Caki2 (cell line): Measurements from ENCODE around the gene STK32A. TPM values are rescaled to one million over a fixed set of nuclear protein-coding genes. Genes with fewer than 3 reads are reported as not detected.

ENCODE experiments used
- DNase-seq: peaks from one replicate; pipeline ENCODE4 v3.0.0-alpha.2; 2015; ENCODE audit warnings: low read depth
- in situ Hi-C: cut with HindIII; loops from 2 replicates; pipeline ENCODE4 v1.10.0; 2016; ENCODE audit warnings: low sequenced_read_pairs, low pct_unique_long_range_greater_than_20kb, mixed read lengths
- total RNA-seq: library from RNA; depleted of rRNA; stranded (reverse); fragments of >200 nt; shearing (Covaris generic); gene quantifications from 2 replicates; pipeline ENCODE4 v1.2.3, GENCODE V29; 2014; ENCODE audit warnings: low replicate concordance

Gene STK32A
- total RNA-seq, 1 experiment from 2014 or later: not detected

DNA sequence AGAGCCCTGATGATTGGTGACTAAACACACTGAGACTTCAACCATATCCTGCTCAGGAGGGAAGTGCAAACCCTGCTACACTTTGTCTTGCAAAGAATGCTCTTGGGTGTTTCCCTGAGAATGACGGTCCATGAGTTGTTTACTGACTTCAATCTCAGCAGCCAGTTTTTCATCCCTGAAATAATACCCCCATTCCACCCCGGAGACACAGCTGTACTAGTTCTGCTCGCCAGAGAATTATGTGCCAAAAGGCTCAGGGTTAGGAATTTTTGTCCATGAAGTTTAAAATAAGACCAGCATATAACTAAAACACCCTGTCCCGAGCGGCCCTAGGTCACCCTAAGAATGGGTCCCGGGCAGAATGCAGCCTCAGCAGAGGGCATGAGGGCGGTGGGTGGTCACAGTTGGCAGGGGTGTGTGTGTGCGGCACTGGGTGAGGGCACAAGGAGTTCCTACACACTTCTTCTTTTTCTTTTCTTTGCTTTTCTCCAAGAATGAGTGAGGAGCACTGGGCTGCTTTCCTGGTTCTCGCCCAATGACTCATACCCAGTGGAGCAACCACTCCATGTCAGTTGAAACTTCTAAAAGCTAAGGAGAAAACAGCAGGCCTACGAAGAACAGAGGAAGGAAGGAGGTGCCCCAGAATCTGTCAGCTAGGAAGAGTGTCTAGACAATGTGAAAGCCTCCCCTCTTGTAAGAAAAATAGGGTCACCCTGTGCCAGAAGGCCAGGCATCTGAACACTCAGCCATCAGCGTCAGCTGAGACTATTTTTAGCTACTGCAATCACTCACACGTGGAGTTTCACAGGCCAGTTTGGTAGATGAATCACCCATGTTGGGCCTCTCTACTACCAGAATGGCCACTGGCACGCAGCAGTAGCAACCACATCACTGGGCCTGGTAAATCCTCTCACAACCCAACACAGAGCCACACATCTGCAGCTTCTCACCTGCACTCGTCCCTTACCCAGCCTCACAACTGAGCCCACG lies 169.1 kb downstream of the STK32A start:
- DNase-seq: peak; percentile 85
- in situ Hi-C loops: no loop called here

DNA sequence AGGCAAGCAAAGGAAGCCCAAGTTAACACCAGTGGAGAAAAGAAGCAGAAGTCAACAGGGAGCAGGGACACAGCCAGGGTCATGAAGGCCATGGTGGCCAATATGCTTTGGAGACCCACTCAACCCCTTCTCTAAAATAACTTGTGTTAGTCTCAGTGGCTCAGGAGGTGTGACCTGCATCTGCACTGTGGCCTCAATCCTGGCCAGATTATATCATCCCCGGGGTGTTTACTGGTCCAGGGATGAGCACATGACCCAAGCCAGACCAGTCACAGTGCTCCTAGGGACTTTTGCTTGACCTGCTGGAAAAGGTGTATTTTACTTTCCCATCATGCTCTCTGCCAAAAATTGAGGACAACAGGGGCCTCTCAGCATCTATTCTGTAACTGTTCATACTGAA lies 169.9 kb downstream of the STK32A start:
- in situ Hi-C loops: no loop called here
- DNase-seq: no peak

DNA sequence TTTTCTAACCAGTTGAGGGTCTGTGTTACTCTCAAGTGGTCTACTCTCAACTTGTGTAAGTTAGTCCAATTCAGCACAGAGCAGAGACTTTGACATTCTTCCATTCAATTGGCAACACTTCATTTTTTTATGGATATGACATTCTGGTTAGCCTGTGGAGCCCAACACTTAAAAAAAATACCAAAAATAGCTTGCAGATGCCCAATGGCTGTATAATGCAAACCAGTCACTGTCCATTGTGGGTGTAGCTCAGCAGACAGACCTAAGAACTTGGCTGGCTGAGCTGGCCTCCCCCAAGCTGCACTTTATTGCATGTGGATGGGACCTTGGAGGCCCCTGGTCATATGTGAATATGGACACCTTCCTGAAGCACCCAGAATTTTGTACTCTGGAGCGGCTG lies 171.8 kb downstream of the STK32A start:
- in situ Hi-C loops: no loop called here
- DNase-seq: no peak

DNA sequence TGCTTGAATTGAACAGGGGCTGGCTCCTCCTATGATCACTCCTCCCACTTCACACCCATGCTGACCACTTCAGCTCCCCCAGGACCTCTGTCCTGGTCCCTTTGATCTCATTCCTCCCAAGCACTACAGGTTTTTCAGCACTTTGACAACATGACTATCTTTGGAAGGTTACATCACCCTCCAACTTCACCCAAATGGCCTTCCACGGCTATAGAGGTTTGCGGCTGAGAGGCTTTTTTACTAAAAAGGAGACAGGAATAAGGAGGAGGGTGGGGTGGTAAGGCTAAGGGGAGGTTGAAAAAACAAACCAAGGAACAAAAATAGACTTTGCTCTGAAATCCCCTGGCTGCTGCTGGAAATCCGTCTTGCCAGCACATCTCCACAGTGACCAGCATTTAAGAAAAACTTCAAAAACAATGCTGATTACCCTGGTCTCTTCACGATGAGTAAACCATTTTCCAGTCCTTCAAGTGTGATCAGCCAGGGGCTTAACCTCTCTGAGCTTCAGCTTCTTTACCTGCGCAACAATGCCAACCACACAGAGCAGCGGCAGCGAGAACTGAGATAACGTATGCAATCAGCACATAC lies 172.4 kb downstream of the STK32A start:
- DNase-seq: peak; percentile 19
- in situ Hi-C loops: no loop called here

DNA sequence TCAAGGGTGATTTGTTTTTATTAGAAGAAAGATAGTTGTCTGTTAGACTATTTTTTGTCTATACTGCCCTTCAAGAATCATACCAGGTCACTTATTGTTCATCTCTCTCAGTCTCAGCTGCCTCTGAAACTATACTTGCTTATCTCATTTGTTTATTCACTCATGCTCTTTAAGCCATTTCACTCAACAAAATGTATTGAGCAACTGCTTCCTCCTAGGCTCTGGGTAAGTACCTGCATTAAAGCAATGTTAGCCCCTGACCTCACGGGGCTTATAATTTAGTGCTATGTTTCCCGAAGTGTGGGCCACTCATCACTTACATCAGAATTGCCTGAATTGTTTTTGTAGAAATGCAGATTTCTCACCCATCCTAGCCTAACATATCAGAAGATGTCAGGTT lies 174.2 kb downstream of the STK32A start:
- no peak for DNase-seq
- in situ Hi-C loops: no loop called here

DNA sequence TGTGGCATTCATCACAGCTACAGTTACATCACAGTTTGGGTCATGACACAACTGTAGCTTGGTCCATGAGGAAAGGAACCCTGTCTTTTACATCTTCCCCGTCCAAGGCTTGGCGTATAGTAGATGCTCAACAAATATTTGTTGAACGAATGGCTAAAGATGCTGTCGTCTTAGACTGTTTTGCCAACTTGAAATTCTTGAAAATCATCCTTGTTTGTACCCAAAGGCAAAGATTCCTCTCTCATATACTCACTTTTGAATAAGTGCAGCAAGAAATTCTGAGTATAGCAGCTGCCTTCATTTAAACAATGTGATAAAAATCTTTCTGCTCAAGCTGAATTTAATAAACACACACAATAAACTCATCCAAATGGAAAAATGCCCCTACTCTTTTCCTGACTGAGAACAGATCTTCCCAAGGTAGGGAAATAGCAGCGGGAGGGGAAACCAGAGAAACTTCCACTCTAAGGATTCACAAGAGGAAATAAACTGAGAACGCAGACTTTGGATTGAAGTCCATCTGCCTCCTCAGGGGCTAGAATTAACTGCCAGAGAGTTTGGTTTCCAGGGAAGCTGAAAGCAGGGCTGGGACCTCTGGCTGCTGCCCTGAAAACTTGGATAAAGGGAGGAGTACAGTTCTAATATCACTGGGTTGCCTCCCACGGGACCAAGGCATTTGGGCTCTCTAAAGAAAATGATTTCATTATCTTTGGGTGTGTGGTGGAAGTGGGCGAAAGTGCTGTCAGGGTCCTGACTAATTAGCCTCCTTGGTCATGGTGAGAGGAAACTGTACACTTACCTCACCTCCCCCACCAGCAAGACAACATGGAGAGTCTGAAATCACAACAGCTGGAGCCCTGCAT lies 175.9 kb downstream of the STK32A start:
- in situ Hi-C loops: no loop called here

DNA sequence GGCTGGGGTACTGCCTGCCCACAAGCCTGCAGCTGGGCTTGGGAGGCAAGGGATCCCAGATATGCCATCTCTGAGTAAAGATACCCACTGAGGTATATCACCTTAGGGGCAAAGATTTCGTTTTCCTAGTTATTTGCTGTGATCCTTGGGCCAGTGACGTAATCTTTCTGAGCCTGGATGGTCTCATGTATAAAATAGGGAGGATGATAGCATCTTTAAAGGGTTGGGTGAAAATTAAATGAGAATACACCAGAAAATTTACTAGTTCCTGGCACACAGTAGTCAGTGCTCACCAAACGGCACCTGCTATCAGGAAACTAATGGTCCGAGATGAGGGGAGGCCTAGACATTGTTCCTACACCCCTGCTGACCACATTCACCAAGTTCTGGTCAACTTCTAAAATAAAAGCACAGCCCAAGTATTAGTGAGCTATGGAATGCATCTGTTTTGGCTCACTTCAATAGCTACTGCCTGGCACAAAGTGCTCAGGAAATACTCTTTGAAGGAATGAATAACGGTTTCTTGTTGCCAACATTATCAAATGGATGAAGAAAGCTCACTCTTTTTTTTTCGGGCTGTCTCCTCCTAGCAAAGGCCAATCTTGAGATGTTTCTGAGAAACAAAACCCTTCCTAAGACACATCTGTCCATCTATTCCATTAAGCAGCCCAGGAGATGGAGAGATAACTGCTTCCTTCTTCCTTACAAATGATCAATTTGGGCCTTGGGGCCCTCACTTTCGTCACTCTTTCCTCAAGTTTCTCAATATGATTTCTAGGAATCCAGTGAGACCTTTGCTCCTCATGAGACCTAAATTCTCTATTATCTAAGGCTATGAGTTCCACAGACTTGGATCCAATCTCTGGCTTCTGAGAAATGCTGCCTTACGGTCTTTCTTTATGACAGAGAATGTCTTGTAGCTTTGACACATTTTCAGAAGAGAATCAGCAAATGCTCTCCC lies 176.8 kb downstream of the STK32A start:
- in situ Hi-C loops: no loop called here
- no peak for DNase-seq

More for the DNA sequence above, 175.9 kb downstream of the STK32A start:
- DNase-seq: no peak

DNA sequence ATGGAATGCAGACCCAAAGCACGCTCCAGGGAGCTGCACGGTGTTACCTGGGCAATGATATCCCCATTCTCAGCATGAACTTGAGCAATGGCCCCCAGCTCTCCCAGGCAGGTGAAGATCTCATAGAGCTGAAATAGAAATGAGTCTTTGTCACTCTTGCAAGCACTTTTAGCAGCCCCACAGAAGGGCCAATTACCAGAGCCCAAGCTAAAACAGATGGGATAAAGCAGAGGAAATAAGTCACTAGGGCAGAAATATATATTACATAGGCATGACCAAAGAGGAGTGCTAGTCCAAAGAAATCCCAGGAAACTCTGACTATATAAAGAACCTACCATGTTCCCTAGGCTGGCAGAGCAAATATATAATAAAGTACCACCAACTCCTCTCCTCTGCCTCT lies 177.7 kb downstream of the STK32A start:
- in situ Hi-C loops: no loop called here
- DNase-seq: no peak

DNA sequence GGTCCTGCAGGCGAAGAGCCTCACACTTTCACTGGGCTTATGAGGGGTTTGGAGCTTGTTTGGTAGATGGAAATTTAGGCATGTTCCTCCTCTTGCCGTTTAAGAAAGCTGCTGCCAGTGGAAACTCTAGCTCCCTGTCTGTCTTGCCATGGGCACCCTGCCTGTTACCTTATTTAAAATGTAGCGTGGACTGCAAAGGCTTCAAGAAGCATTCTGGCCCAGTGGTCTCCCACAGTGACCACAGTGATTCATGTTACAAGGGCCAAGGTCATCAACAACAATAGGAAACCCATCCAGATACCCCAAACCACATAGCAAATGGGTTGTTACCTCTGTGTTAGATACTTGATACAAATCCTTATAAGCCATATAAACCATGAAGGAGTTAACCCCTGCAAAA lies 178.4 kb downstream of the STK32A start:
- no peak for DNase-seq
- in situ Hi-C loops: no loop called here

DNA sequence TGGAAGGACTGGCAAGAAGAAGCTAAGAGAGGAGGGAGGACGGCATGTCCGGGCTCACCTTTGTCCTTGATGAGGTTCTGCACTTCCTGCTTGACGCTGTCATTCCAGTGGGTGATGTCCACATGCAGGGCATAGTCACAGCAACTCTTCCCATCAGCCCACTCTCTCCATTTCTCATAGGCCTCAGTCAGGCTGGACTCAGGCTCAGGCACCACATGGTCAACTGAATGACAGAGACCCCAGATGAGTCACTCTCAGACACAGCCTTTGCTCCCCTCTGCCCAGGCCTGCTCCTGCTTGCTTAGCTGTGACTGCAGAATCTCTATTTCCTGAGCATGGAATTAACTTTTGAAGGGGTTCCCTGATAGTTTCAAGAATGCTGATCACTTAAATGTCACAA lies 180.8 kb downstream of the STK32A start:
- in situ Hi-C loops: no loop called here
- no peak for DNase-seq

DNA sequence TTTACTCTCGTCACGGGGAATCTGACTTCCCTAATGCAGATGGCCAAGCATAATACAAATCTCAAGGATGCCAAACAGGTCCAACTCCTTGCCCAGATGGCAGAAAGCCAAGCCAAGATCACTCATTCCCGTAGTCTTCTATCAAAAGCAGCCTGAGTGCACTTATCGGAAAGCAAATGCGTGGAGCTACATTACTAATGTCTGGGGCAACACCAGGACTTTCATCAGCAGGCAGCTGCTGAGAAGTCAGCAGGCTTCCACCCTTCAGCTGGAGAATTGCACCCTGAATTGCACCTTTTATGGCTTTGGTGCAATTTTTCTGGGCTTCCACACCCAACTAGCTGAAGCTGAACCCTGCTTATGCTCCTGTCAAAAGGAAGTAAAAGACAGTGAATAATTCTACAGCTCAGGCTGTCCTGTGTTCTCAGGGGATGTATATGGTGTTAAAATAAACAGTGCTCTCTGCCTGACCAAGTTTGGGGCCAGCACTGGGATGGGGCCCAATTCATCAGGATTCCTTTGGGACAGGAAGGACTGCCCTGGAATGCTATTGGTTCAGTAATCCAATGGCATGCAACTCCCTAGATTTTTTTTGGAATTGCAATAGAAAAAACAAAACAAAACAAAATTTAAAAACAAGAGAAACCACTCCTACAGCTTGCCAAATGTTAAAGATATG lies 182.4 kb downstream of the STK32A start:
- in situ Hi-C loops: no loop called here
- no peak for DNase-seq

DNA sequence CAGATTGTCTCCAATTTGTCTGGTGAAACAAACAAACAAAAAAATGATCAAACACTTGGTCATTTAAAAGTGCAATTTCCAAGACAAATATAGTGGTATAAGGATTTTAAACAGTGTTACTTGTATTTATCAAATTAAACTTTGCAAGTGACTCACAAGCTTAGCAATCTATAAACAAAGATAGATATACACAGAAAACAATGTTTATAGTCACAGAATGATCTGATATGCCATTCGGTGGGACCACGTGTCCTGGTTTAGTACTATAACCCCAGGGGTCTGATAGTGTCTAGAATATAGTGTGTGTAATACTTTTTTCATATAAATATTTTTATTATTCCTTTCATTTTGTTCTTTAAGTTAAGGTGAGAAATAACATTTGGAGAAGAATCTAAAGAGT lies 183.8 kb downstream of the STK32A start:
- in situ Hi-C loops: no loop called here

DNA sequence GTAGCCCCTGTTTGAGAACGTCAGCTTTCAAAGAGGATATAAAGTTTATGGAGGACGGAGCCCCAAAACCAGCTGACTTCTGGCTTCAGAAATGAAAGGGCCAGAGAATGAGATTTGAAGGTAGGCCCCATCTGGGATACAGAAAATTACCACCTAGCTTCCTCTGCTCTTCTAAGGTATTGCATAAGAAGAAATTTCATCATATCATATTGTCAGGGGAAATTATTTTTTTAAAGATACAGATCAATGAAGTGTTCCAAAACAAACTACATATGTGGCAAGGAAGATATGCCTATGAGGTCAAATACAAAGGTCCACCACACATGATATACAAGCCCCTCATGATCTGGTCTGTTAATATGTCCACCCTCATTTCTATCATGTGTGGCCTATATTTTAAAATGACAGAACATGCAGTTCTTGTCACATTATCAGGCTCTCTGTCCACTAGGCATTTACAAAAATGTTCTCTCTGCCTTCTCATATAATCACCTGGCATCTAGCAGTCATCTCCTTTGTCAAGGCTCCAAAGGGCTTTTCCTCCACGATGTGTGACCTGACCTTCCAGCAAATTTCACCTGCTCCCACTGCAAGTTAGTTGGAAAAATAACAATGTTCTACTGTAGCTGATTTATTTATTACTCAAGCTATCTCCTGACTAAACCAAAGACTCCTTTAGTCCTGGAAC lies 192.0 kb downstream of the STK32A start:
- in situ Hi-C loops: no loop called here
- DNase-seq: no peak

More for the DNA sequence above, 183.8 kb downstream of the STK32A start:
- DNase-seq: no peak

DNA sequence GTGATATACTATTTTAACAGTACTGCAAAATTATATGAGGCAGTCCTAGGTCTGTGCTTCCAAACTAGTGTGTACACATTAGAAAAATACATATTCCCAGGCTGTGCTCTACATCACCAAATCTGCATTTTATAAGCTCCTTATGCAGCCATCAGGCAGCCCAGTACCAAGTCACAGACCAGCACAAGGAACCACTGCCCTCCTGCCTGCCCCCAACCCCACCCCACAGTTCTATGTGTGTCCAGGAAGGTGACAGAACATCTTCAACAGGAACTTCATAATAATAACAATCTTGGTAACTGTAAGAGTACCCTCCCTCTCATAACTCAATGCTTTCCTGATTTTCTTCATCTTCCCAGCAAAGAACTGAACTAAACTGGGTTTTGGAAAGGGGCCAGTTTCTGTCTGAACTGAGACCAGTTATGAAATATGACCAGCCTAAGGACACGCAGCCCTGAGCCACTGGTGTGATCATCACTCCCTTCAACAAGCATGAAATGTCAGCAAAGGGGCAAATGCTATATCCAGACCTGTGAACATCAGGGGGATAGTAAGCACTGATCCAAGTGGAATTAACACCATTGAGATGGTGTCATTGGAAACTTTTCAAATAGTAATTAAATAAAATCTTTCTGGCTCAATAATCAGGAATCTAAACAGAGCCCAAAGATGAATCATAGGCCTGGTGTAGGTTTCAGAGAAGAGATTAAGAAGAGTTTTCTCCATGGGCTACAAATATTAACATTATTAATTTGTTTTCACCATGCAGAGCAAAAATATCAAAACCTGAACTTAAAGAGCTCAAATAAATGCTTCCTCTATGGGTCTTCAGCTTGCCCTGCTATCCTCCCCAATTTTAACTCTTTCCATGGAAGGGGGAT lies 192.9 kb downstream of the STK32A start:
- in situ Hi-C loops: no loop called here
- DNase-seq: no peak

DNA sequence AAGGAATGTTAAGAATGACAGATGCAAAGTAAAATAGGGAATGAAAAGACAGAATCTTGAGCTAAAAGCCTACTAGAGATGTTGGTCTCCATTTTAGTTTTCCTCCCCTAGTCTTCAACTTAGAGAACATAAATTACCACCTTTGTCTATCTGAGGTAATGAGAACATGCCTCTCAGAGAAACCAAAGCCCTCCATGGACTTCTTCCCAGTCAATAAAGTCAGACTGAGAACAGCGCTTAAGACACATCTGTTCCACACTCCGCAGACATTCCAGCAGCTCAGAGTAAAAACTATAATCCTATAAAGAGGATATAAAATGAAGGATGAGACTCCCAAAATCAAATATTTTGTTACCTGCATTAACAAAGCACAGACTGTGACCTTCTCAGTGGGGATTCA lies 195.8 kb downstream of the STK32A start:
- no peak for DNase-seq
- in situ Hi-C loops: no loop called here

DNA sequence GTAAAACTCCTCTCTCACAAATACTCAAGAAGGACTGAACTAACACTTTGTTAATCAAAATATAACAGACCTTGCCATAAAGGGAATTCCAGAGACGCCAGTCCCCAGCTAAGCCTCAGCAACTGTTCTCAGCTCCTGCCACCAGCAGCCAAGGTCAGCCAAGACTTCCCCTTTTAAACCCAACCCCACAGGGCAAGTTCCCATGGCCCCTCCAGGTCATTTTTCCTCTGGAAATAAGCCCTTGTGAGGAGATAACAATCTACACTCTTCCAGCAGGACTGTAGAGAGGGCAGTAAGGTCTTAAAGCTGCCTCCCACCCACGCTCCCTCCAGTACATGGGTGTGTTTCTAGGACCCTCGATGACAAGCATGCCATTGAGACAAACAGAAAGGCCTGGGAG lies 196.8 kb downstream of the STK32A start:
- no peak for DNase-seq
- in situ Hi-C loops: no loop called here
